GM12878 (cell line): ENCODE results near the gene MDGA2. TPM values are rescaled to one million over a fixed set of nuclear protein-coding genes. Genes with fewer than 3 reads are reported as not detected.

Experiments used
- ATAC-seq: fragments of 200-7000 bp; cut with Tn5 transposase; 3 replicates; pipeline ENCODE4 v1.9.1; 2020; ENCODE audit warnings: mild to moderate bottlenecking, moderate library complexity
- BruUV-seq: library from RNA; stranded (reverse); fragments of 400-500 nt; replicated peaks from 2 replicates; lab custom pipeline; 2021; lab: Mats Ljungman, UMichigan
- CTCF ChIA-PET: fragments of 300-600 bp; sonication (Branson Sonifier 250); formaldehyde crosslinking; extraction: SDS; loops from one replicate; lab custom pipeline; 2021; ENCODE audit warnings: inconsistent platforms; lab: Yijun Ruan, JAX
- POLR2A ChIA-PET: fragments of 350-600 bp; formaldehyde crosslinking; extraction: SDS; loops from one replicate; lab custom pipeline; 2021; ENCODE audit warnings: inconsistent platforms; lab: Charles Lee
- RAD21 ChIA-PET: fragments of 300-600 bp; sonication (Branson Sonifier 250); formaldehyde crosslinking; loops from one replicate; lab custom pipeline; 2023; ENCODE audit warnings: antibody characterized with exemption; ENCODE audit not compliant: unreplicated experiment; lab: Charles Lee
- SMC1A ChIA-PET: fragments of 300-600 bp; sonication (Branson Sonifier 250); formaldehyde crosslinking; loops from one replicate; lab custom pipeline; 2023; ENCODE audit not compliant: unreplicated experiment, uncharacterized antibody; lab: Charles Lee
- DNase-seq: peaks from one replicate; pipeline ENCODE4 v3.0.0-alpha.2; 2011; ENCODE audit warnings: low read depth, low spot score
- FAIRE-seq: peaks from 3 replicates; lab custom pipeline; 2011; peaks lifted over from hg19 to GRCh38; lab: Jason Lieb, UNC
- H2AFZ ChIP-seq: 2 replicates; pipeline ENCODE4 v1.6.0; 2011; ENCODE audit warnings: low read depth, low read length, control low read depth; ENCODE audit not compliant: control insufficient read depth
- H3K27ac ChIP-seq: 2 replicates; pipeline ENCODE4 v1.5.1; 2011; ENCODE audit warnings: control low read depth; ENCODE audit not compliant: control insufficient read depth, insufficient read depth
- H3K27me3 ChIP-seq, 2 experiments: replicated peaks in 1 of 2; 2 replicates each; pipeline versions ENCODE4 v1.6.0 to v1.6.1; 2011; ENCODE audit warnings: low read length in 1 of 2; ENCODE audit not compliant: control insufficient read depth in 2 of 2, insufficient read depth in 2 of 2
- H3K36me3 ChIP-seq, 2 experiments: 2 replicates each; pipeline ENCODE4 v1.5.1; 2011; ENCODE audit warnings: low read length in 1 of 2; ENCODE audit not compliant: control insufficient read depth in 2 of 2, insufficient read depth in 2 of 2
- H3K4me1 ChIP-seq: 2 replicates; pipeline ENCODE4 v1.6.1; 2011; ENCODE audit warnings: mild to moderate bottlenecking, low read length, moderate library complexity, mixed read lengths; ENCODE audit not compliant: control insufficient read depth, insufficient read depth
- H3K4me2 ChIP-seq: 2 replicates; pipeline ENCODE4 v1.6.0; 2011; ENCODE audit warnings: control low read depth; ENCODE audit not compliant: control insufficient read depth, insufficient read depth
- H3K4me3 ChIP-seq: fragments of 200-600 bp; sonication (generic); 2 replicates; pipeline ENCODE4 v1.5.1; 2016
- H3K79me2 ChIP-seq: 2 replicates; pipeline ENCODE4 v1.6.0; 2011; ENCODE audit warnings: low read length; ENCODE audit not compliant: control insufficient read depth, insufficient read depth
- H3K9ac ChIP-seq: 2 replicates; pipeline ENCODE4 v1.8.0; 2011; ENCODE audit warnings: low read length, control low read depth, mixed read lengths; ENCODE audit not compliant: control insufficient read depth, insufficient read depth
- H3K9me3 ChIP-seq: replicated peaks from 3 replicates; pipeline ENCODE4 v1.5.1; 2011; ENCODE audit warnings: mild to moderate bottlenecking, low read length; ENCODE audit not compliant: control insufficient read depth, insufficient read depth
- H4K20me1 ChIP-seq: 2 replicates; pipeline ENCODE4 v1.6.0; 2011; ENCODE audit not compliant: control insufficient read depth, insufficient read depth
- CHD4 ChIP-seq: fragments of 200-600 bp; sonication (generic); IDR thresholded peaks from 2 replicates; pipeline ENCODE4 v1.6.1; 2016; ENCODE audit warnings: mild to moderate bottlenecking
- HCFC1 ChIP-seq: fragments of 150-350 bp; IDR thresholded peaks from 2 replicates; pipeline ENCODE4 v1.6.1; 2014; ENCODE audit warnings: low read length
- HSF1 ChIP-seq: fragments of 150-350 bp; IDR thresholded peaks from 2 replicates; pipeline ENCODE4 v1.6.1; 2014; ENCODE audit warnings: mild to moderate bottlenecking, low read depth, low read length
- MEF2B ChIP-seq: fragments of 450-650 bp; IDR thresholded peaks from 2 replicates; pipeline ENCODE4 v1.6.1; 2018; ENCODE audit warnings: mild to moderate bottlenecking, moderate library complexity; ENCODE audit not compliant: partially characterized antibody, poor library complexity, severe bottlenecking
- RBBP5 ChIP-seq: fragments of 200-600 bp; sonication (generic); conservative IDR thresholded peaks from 2 replicates; pipeline ENCODE4 v1.6.1; 2016
- SMAD1 ChIP-seq: fragments of 450-650 bp; IDR thresholded peaks from 2 replicates; pipeline ENCODE4 v1.6.1; 2018; ENCODE audit warnings: mild to moderate bottlenecking, low read depth; ENCODE audit not compliant: partially characterized antibody
- WGBS: methylation state at CpG from one replicate; pipeline ENCODE4 v1.1.6; 2016; ENCODE audit warnings: low lambda C conversion rate; ENCODE audit not compliant: insufficient replicate concordance, insufficient coverage; ENCODE audit errors: missing lambda C conversion rate; 5-methylcytosine and 5-hydroxymethylcytosine counted together
- in situ Hi-C: fragments of 300-500 bp; cut with MboI; formaldehyde crosslinking; loops from 9 replicates; pipeline ENCODE4 v1.14.3; 2018; ENCODE audit warnings: mixed read lengths
- intact Hi-C: fragments of 100-400 bp; cut with micrococcal nuclease; formaldehyde crosslinking; loops from one replicate; pipeline ENCODE4 v1.14.2; 2022; ENCODE audit not compliant: unreplicated experiment
- polyA plus RNA-seq, 11 experiments: library from polyadenylated mRNA; depleted of rRNA in 4 of 11; unstranded in 6 of 11; stranded (reverse) in 5 of 11; fragments of >200 nt; fragmentation: Nextera tagmentation in 4 of 11; fragmentation: Illumina TruSeq in 1 of 11; extraction: Ambion mirVana in 4 of 11; extraction: Trizol in 1 of 11; gene quantifications; 1 replicate in 1 of 11; 2 replicates in 10 of 11; pipeline versions ENCODE4 v1.2.1 to v1.2.3, GENCODE V29; 2011 to 2016; ENCODE audit warnings: inconsistent platforms in 2 of 11, missing spikeins in 2 of 11, low read depth in 1 of 11
- total RNA-seq, 4 experiments: library from RNA; depleted of rRNA in 3 of 4; stranded (reverse); fragments of >200 nt in 3 of 4; fragmentation: Illumina TruSeq in 1 of 4; extraction: Trizol in 1 of 4; gene quantifications; 2 replicates each; pipeline versions ENCODE4 v1.2.1 to v1.2.3, GENCODE V29; 2013 to 2021

MDGA2 gene
- total and polyA plus RNA-seq, 10 of the 15 experiments (the other 5 are each of a cell fraction or from before 2014, with no cell fraction given) = not detected

GRCh38 chr14:47511829-47512228 lies 163.6 kb downstream of the MDGA2 start (continued):
- TF ChIP-seq HSF1 (no peak), CHD4 (no peak), HCFC1 (no peak), RBBP5 (no peak)

- WGBS = 36% methylated on average over 5 of the region's 5 CpGs
- no peak for TF ChIP-seq SMAD1
- TF ChIP-seq MEF2B = no peak
- ChIA-PET CTCF (no interaction called here), SMC1A (no interaction called here), RAD21 (no interaction called here), POLR2A (no interaction called here)
- Histone ChIP-seq H3K4me1 (no peaks in the 10 kb centered on the region), H2AFZ (no peak overlapping the region), H3K27me3 (no peaks in the 10 kb centered on the region), H3K79me2 (no peaks in the 10 kb centered on the region), H3K9me3 (no peaks in the 10 kb centered on the region), H4K20me1 (no peaks in the 10 kb centered on the region), H3K27ac (no peak overlapping the region), H3K4me2 (no peak overlapping the region), H3K9ac (no peak overlapping the region), H3K4me3 (no peak overlapping the region), H3K36me3 (no peaks in the 10 kb centered on the region)
- ATAC-seq (no peak), FAIRE-seq (no peak), DNase-seq (no peak)
- no TSS peak for BruUV-seq
- intact Hi-C loops = no loop called here
- in situ Hi-C loops = no loop called here
These were observed 165.4 kb downstream of the MDGA2 start for GRCh38 chr14:47509957-47510356.
